Measurements from ENCODE around the gene PRKAR1B. TPM values are rescaled to one million over a fixed set of nuclear protein-coding genes. Genes with fewer than 3 reads are reported as not detected.

The PRKAR1B gene
- total RNA-seq, 1 experiment from 2014 or later = 14.1 TPM

- no peak for ATAC-seq
- Histone ChIP-seq H3K27ac (ENCODE audit: low read depth, low read length) (no peak overlapping the region), H3K79me2 (ENCODE audit: insufficient read depth, low read length) (no peaks in the 10 kb centered on the region), H3K4me2 (ENCODE audit: low read length) (no peak overlapping the region), H3K36me3 (ENCODE audit: control insufficient read depth in 1 of 2, insufficient read depth in 2 of 2, low read length in 2 of 2) (0 out of 4 replicates have a peak, but pooled peaks cover 0 to 3% of the 10 kb centered on the region in 2 experiments), H2AFZ (ENCODE audit: low read depth, low read length, poor library complexity, severe bottlenecking) (no peak overlapping the region), H3K9me3 (ENCODE audit: control insufficient read depth in 1 of 2, insufficient read depth in 1 of 2, low read depth in 1 of 2, low read length in 2 of 2) (peaks cover 0 to 5% of the 10 kb centered on the region in 2 experiments; a peak in 2 of 4 replicates), H3K4me3 (replicated peaks in 1 of 2; ENCODE audit: low read depth in 1 of 2, low read length in 2 of 2) (no peak overlapping the region), H4K20me1 (ENCODE audit: insufficient read depth) (no peaks in the 10 kb centered on the region), H3K9me2 (ENCODE audit: insufficient read depth) (no peaks in the 10 kb centered on the region), H3K4me1 (ENCODE audit: control insufficient read depth in 1 of 2, insufficient read depth in 2 of 2, low read length in 2 of 2) (no peaks in the 10 kb centered on the region), H3K9ac (ENCODE audit: low read length) (no peak overlapping the region), H3K27me3 (ENCODE audit: insufficient read depth, low read length) (no peaks in the 10 kb centered on the region)
- POLR2A ChIA-PET = no interaction called here
- no TSS peak for BruUV-seq (replicated peaks)
- CTCF ChIA-PET = no interaction called here
- no peak for DNase-seq (ENCODE audit: low read depth, low spot score)
- intact Hi-C loops (cut with micrococcal nuclease) = no loop called here
- RAD21 ChIA-PET (ENCODE audit: low non-redundant PET in 1 of 2, low total read pairs in 2 of 2, uncharacterized antibody in 2 of 2, unreplicated experiment in 2 of 2) = no interaction called here
- TF ChIP-seq TCF7L2 (IDR thresholded peaks at IDR 0.05; ENCODE audit: borderline replicate concordance, extremely low read depth, insufficient read depth, insufficient read length) (no peak), ATF3 (IDR thresholded peaks at IDR 0.05) (no peak), RAD21 (IDR thresholded peaks at IDR 0.05; ENCODE audit: low read depth) (no peak), EZH2phosphoT487 (IDR thresholded peaks at IDR 0.05; ENCODE audit: borderline replicate concordance) (no peak), JUND (IDR thresholded peaks at IDR 0.05) (no peak), POLR2A (IDR thresholded peaks at IDR 0.05; ENCODE audit: borderline replicate concordance, extremely low read depth, insufficient read depth, insufficient read length) (no peak), ZNF274 (IDR thresholded peaks at IDR 0.05; ENCODE audit: low read depth, low read length) (no peak), SP1 (IDR thresholded peaks at IDR 0.05; ENCODE audit: low read depth) (no peak), REST (IDR thresholded peaks at IDR 0.05; ENCODE audit: low read depth) (no peak), EZH2 (IDR thresholded peaks at IDR 0.05) (no peak), ZBTB33 (IDR thresholded peaks at IDR 0.05; ENCODE audit: extremely low read depth, insufficient replicate concordance, low read length) (no peak), MAX (IDR thresholded peaks at IDR 0.05) (no peak), YY1 (IDR thresholded peaks at IDR 0.05; ENCODE audit: extremely low read depth, insufficient replicate concordance, low read depth, low read length) (no peak), SIN3A (IDR thresholded peaks at IDR 0.05; ENCODE audit: low read depth) (no peak), ELF1 (IDR thresholded peaks at IDR 0.05; ENCODE audit: borderline replicate concordance, low read depth) (no peak), POLR2AphosphoS5 (IDR thresholded peaks at IDR 0.05; ENCODE audit: low read depth, low read length) (no peak)
Observed at GRCh38 chr7:699476-700170, 27.5 kb downstream of the PRKAR1B start.

All from HCT116 (cell line).